DMS 273 (cell line): ENCODE results near the gene THSD7A.

Experiments
- DNase-seq: peaks from one replicate; lab custom pipeline; 2025; ENCODE audit not compliant: unreplicated experiment; lab: John Stamatoyannopoulos, UW

The THSD7A gene

DNA sequence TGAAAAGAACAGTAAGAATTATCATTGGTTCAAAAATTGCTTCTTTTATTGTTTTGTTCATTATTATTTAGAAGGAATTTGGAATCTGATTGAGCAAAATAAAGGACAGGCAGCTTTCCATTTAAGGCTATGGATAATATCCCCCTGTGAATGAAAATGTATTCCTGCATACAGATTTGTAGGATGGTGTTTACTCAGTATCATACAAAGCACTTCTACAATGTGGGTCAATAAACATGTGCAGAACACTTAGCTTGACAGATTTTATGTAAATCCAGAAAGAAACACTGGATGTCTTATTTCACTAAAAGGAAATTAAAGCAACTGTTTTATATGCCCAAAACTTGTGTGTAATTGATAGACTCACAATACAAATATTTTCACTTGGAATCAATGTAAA is 189.7 kb downstream of the THSD7A start:
- no peak for DNase-seq

- DNase-seq, result no peak
Measured at GRCh38 chr7:11638011-11638774, 193.8 kb downstream of the THSD7A start.

- DNase-seq, result no peak
Measured at GRCh38 chr7:11636274-11636673, 195.7 kb downstream of the THSD7A start.

GRCh38 chr7:11633310-11633709 is 198.7 kb downstream of the THSD7A start:
- no peak for DNase-seq

- no peak for DNase-seq
Measured at GRCh38 chr7:11630355-11630754, 201.6 kb downstream of the THSD7A start.

DNA sequence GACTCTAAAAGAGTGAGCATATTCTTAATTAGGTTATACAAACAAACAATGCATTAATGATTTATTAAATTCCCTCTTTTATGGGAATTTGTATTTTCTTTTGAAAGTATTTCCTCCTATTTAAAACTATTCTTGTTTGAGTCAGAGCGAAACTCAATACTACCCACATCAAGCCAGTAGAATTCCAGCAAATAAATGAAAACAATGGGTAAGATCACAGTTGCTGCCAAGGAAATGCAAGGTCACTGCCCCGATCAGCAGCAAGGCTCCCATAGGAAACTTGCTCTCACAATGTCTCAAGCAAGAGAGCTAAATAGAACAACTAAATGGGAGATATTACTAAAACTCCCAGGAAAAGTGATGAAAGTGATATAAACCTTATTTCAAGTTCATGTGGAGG is 206.3 kb downstream of the THSD7A start:
- DNase-seq, result no peak

DNA sequence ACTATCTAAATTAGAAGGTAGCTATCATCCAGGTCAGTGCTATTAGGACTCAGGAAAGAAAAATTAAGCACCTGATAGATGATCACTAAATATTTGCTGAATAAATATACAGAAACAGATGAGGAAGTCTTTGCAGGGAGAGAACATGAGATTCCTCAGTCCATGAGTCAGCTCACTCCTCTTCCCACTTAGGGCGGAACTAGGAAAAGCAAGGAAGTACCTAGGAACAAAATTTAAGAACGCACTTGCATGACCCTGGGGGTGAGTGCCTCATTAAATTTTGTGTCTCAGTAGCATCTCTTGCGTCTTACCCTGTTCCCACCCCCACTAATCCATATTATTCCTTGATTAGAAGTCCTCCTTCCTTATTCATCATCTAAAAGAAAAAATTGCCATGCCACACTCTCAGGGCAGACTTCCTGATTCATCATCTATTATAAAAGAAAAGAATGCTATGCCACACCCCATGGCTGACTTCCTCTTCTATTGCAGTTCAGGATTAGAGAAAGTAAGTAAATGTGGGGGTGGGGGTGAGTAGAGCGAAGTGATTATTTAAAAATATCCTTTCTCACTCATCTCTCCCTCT is 208.8 kb downstream of the THSD7A start:
- no peak for DNase-seq

- DNase-seq, result no peak
Measured at GRCh38 chr7:11620406-11621253, 211.4 kb downstream of the THSD7A start.

GRCh38 chr7:11616466-11616865 is 215.5 kb downstream of the THSD7A start:
- DNase-seq, result no peak

DNA sequence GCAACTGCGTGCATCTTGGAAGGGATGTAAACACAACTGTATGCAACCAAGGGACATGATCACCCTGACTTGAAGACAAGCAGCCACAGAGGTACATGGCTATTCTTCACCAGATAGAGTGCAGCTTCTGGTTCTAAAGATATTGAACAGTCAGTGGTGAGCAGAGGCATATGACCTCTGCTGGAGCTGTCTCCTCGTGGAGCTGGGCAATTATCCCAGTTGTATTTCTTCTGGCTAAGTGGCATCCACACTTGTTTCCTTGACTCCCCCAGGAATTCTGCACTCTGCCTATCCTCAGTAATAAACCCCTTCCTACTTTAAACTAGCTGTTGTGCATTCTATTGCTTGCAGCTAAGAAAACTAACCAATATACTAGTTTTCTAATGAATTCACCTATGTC is 216.8 kb downstream of the THSD7A start:
- DNase-seq, result no peak

GRCh38 chr7:11613292-11613930 is 218.6 kb downstream of the THSD7A start:
- peak; percentile 26 for DNase-seq

DNA sequence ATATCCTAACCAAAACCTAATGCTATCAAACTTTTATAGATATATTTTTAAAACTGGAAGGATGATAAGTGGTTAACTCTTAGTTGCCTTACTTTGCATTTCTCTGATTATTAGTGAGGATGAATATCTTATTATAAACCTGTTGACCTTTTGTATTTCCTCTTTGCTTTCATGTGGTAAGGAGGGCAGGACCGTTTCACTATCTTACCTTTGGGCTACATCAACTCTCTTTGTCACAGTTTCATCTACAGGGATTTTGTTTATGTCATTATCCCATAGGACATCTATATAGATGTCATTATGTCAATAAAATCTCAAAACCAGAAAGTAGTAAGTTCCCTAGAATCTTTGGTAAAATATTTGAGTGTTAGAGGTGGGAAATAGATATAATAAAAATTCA is 219.3 kb downstream of the THSD7A start:
- no peak for DNase-seq

DNA sequence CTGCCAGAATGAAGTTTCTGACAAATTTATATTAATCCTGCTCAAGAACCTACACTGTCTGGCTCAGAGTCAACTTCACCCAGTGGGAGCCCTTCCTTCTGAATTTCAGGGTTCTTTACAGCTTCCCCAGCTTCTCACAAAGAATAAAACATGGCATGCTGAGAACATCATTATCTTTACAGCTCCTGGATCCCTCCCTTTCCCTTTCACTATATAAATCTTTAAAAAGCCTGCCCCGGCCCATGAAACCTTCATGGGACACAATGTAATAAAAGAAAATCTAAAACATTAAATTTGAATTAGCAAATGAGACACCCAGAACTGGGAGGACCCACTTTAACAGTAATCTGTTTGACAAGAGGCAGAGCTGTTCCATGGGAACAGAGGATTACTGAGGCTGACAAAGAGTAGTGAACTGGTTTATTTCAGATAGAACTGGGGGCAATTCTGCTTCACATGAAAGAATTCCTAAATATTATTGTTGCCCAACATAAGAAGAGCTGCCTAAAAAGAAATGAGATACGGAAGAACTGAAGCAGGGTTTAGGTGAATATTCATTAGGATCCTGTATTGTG is 222.8 kb downstream of the THSD7A start:
- DNase-seq, result no peak

DNA sequence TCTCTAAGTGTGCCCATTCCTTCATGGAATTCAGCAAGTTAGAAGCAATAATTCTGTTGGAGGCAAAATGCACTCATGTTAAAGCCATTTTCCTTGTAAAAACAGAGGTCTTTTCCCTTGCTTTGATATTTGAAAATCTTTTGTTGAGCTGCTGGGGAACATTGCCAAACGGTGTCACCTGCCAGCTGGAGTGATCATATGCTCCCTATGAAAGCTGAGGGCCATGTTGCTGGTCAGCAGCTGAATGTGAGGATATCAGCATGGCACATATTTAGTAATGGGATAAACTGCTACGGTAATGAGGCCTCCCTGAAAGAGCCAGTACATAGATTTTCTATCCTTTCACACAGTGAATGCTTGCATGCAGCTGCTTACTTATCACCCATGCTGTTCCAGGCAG is 224.3 kb downstream of the THSD7A start:
- DNase-seq, result peak; percentile 75

- no peak for DNase-seq
Measured at GRCh38 chr7:11605749-11606148, 226.2 kb downstream of the THSD7A start.

- no peak for DNase-seq
Measured at GRCh38 chr7:11604505-11604904, 227.5 kb downstream of the THSD7A start.

- DNase-seq, result no peak
Measured at GRCh38 chr7:11601761-11602160, 230.2 kb downstream of the THSD7A start.

GRCh38 chr7:11593322-11593721 is 238.7 kb downstream of the THSD7A start:
- DNase-seq, result no peak

- DNase-seq, result no peak
Measured at GRCh38 chr7:11592699-11593098, 239.3 kb downstream of the THSD7A start.

DNA sequence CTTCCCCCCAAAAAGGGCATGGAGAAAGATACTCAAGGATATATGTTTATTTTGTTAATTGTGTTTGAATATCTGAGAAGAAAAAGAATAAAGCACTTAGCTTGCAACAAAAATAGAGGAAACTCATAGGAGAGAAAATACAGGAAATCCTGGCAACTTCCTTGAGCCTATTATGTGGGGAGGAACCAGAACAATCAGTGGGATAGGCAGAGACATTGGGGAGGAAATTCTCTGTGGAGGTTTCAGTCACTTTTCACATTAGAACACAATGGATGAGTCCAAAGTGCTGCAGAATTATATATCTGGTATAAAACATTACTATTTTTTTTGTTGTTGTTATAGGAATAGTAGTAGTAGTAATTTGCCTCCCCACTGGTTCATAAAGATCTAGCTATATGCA is 240.1 kb downstream of the THSD7A start:
- no peak for DNase-seq

GRCh38 chr7:11591055-11591633 is 240.9 kb downstream of the THSD7A start:
- DNase-seq, result no peak
